A549 (cell line): ENCODE results near the gene NUDT14.

Experiments used
- CBX8 ChIP-seq: fragments of 200-600 bp; sonication (generic); IDR thresholded peaks from 2 replicates; pipeline ENCODE4 v1.6.1; 2016
- CEBPB ChIP-seq, 2 experiments: fragments of >200 bp in 1 of 2; sonication (Bioruptor Twin) in 1 of 2; formaldehyde crosslinking in 1 of 2; IDR thresholded peaks; 2 replicates each; pipeline ENCODE4 v1.6.1; 2012 to 2016
- CHD4 ChIP-seq: fragments of 200-600 bp; sonication (generic); IDR thresholded peaks from 2 replicates; pipeline ENCODE4 v1.6.1; 2016; ENCODE audit warnings: antibody characterized with exemption, mild to moderate bottlenecking, borderline replicate concordance
- JUN ChIP-seq, 2 experiments: fragments of >200 bp; sonication (Bioruptor Twin); formaldehyde crosslinking; IDR thresholded peaks; 2 replicates in 1 of 2; 3 replicates in 1 of 2; pipeline ENCODE4 v1.6.1; 2016 to 2017
- KDM1A ChIP-seq: fragments of 200-600 bp; sonication (generic); IDR thresholded peaks from 2 replicates; pipeline ENCODE4 v1.6.1; 2016; ENCODE audit warnings: low read depth, mild to moderate bottlenecking
- NR3C1 ChIP-seq: fragments of >200 bp; sonication (Bioruptor Twin); formaldehyde crosslinking; IDR thresholded peaks from 3 replicates; pipeline ENCODE4 v1.6.1; 2017
- POLR2A ChIP-seq: IDR thresholded peaks from 2 replicates; pipeline ENCODE4 v1.6.1; 2012; ENCODE audit warnings: mild to moderate bottlenecking, low read length
- RCOR1 ChIP-seq: fragments of 150-350 bp; IDR thresholded peaks from 2 replicates; pipeline ENCODE4 v1.6.1; 2014; ENCODE audit warnings: antibody characterized with exemption, low read length, low read depth
- TF ChIP-seq, protein P1 (sequence below): fragments of >200 bp; sonication (Bioruptor Twin); formaldehyde crosslinking; IDR thresholded peaks from 3 replicates; pipeline ENCODE4 v1.5.1; 2016
- TF ChIP-seq, protein P2 (sequence below): fragments of >200 bp; sonication (Bioruptor Twin); formaldehyde crosslinking; IDR thresholded peaks from 2 replicates; pipeline ENCODE4 v1.6.1; 2016
- TF ChIP-seq, protein P3 (sequence below): IDR thresholded peaks from 2 replicates; pipeline ENCODE4 v1.6.1; 2012
- TF ChIP-seq, protein P4 (sequence below): fragments of 150-350 bp; IDR thresholded peaks from 2 replicates; pipeline ENCODE4 v1.6.1; 2014; ENCODE audit warnings: low read depth, mild to moderate bottlenecking, low read length
- TF ChIP-seq, protein P5 (sequence below): IDR thresholded peaks from 2 replicates; pipeline ENCODE4 v1.6.1; 2012

DNA sequence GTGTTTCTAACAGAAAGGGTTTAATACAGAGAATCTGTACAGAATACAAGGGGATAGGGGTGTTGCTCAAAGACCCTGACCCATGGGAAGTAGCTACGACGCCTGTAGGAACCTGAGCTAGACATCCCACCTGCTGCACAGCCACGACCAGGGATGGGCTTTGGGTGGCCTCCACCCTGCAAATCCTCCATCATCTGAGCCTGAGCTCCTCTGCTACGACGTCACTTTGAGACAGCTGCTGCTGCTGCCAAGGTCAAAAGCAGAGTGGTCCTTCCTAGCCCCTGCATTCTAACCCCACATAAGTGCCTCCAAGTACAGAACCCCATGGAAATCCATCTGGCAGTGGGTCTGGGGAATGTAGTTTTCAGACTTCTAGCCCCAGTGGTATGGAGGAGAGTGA, 56.3 kb downstream of the NUDT14 start:
- TF ChIP-seq CBX8 (no peak), NR3C1 (no peak), KDM1A (no peak), CHD4 (no peak), CEBPB (IDR thresholded peaks at IDR 0.05) (no peak), RCOR1 (no peak), POLR2A (no peak), JUN (IDR thresholded peaks at IDR 0.05) (no peak)
- TF ChIP-seq, protein P1, sequence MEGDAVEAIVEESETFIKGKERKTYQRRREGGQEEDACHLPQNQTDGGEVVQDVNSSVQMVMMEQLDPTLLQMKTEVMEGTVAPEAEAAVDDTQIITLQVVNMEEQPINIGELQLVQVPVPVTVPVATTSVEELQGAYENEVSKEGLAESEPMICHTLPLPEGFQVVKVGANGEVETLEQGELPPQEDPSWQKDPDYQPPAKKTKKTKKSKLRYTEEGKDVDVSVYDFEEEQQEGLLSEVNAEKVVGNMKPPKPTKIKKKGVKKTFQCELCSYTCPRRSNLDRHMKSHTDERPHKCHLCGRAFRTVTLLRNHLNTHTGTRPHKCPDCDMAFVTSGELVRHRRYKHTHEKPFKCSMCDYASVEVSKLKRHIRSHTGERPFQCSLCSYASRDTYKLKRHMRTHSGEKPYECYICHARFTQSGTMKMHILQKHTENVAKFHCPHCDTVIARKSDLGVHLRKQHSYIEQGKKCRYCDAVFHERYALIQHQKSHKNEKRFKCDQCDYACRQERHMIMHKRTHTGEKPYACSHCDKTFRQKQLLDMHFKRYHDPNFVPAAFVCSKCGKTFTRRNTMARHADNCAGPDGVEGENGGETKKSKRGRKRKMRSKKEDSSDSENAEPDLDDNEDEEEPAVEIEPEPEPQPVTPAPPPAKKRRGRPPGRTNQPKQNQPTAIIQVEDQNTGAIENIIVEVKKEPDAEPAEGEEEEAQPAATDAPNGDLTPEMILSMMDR = no peak
- TF ChIP-seq, protein P2, sequence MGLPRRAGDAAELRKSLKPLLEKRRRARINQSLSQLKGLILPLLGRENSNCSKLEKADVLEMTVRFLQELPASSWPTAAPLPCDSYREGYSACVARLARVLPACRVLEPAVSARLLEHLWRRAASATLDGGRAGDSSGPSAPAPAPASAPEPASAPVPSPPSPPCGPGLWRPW = no peak
- TF ChIP-seq, protein P3, sequence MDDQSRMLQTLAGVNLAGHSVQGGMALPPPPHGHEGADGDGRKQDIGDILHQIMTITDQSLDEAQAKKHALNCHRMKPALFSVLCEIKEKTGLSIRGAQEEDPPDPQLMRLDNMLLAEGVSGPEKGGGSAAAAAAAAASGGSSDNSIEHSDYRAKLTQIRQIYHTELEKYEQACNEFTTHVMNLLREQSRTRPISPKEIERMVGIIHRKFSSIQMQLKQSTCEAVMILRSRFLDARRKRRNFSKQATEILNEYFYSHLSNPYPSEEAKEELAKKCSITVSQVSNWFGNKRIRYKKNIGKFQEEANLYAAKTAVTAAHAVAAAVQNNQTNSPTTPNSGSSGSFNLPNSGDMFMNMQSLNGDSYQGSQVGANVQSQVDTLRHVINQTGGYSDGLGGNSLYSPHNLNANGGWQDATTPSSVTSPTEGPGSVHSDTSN = no peak
- TF ChIP-seq, protein P4, sequence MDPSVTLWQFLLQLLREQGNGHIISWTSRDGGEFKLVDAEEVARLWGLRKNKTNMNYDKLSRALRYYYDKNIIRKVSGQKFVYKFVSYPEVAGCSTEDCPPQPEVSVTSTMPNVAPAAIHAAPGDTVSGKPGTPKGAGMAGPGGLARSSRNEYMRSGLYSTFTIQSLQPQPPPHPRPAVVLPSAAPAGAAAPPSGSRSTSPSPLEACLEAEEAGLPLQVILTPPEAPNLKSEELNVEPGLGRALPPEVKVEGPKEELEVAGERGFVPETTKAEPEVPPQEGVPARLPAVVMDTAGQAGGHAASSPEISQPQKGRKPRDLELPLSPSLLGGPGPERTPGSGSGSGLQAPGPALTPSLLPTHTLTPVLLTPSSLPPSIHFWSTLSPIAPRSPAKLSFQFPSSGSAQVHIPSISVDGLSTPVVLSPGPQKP = no peak
- TF ChIP-seq, protein P5, sequence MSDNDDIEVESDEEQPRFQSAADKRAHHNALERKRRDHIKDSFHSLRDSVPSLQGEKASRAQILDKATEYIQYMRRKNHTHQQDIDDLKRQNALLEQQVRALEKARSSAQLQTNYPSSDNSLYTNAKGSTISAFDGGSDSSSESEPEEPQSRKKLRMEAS = no peak
